HG03342 (cell line): ENCODE data around the gene CPOX.
"Not testable (repeated sequence)": the region's sequence is repeated elsewhere in the genome, so short reads cannot be mapped to it uniquely, and the experiment has no call there.

Experiments used
- ATAC-seq: cut with Tn5 transposase; IDR thresholded peaks from one replicate; pipeline ENCODE4 v1.9.1; 2021; ENCODE audit warnings: mild to moderate bottlenecking, moderate library complexity; ENCODE audit not compliant: unreplicated experiment

The CPOX gene

GRCh38 chr3:98565237-98565643, 28.2 kb downstream of the CPOX start:
- no peak for ATAC-seq

- no peak for ATAC-seq
Observed at GRCh38 chr3:98564282-98565005, 29.0 kb downstream of the CPOX start.

- ATAC-seq, result peak; percentile 61
Observed at GRCh38 chr3:98563661-98564281, 29.6 kb downstream of the CPOX start.

- no peak for ATAC-seq
Observed at GRCh38 chr3:98561727-98562521, 31.5 kb downstream of the CPOX start.

GRCh38 chr3:98560911-98561310, 32.5 kb downstream of the CPOX start:
- ATAC-seq, result no peak

- not testable (repeated sequence) for ATAC-seq
Observed at GRCh38 chr3:98559769-98560168, 33.6 kb downstream of the CPOX start.

- no peak for ATAC-seq
Observed at GRCh38 chr3:98558100-98558827, 35.1 kb downstream of the CPOX start.

GRCh38 chr3:98557324-98558010, 35.9 kb downstream of the CPOX start:
- ATAC-seq, result no peak

- ATAC-seq, result peak; percentile 78
Observed at GRCh38 chr3:98556164-98557130, 37.0 kb downstream of the CPOX start.

GRCh38 chr3:98555025-98555379, 38.4 kb downstream of the CPOX start:
- no peak for ATAC-seq

GRCh38 chr3:98554580-98554979, 38.8 kb downstream of the CPOX start:
- no peak for ATAC-seq

- no peak for ATAC-seq
Observed at GRCh38 chr3:98553753-98554152, 39.7 kb downstream of the CPOX start.

- ATAC-seq, result no peak
Observed at GRCh38 chr3:98553021-98553563, 40.3 kb downstream of the CPOX start.

- ATAC-seq, result no peak
Observed at GRCh38 chr3:98552232-98553020, 41.0 kb downstream of the CPOX start.

- ATAC-seq, result no peak
Observed at GRCh38 chr3:98551754-98552153, 41.7 kb downstream of the CPOX start.

- ATAC-seq, result no peak
Observed at GRCh38 chr3:98551236-98551635, 42.2 kb downstream of the CPOX start.

- no peak for ATAC-seq
Observed at GRCh38 chr3:98550833-98551232, 42.6 kb downstream of the CPOX start.

GRCh38 chr3:98548544-98548943, 44.9 kb downstream of the CPOX start:
- ATAC-seq, result no peak
